Measurements from ENCODE around the gene GALNT7. TPM values are rescaled to one million over a fixed set of nuclear protein-coding genes. Genes with fewer than 3 reads are reported as not detected.
A peak's percentile ranks its signal among the peaks of the same experiment; 100 is the strongest.

Gene GALNT7
- total and polyA plus RNA-seq, 2 of the 13 experiments (the other 11 are each of a cell fraction or from before 2014, with no cell fraction given) = 0.08 to 0.13 TPM

- H3K4me2 ChIP-seq (ENCODE audit: low read depth, low read length) = no peak overlapping the region
- peaks cover 15% of the 10 kb centered on the region for H3K4me1 ChIP-seq (ENCODE audit: insufficient read depth, low read length)
- intact Hi-C loops (cut with micrococcal nuclease; ENCODE audit: unreplicated experiment) = no loop called here
Measured at GRCh38 chr4:173171098-173171497, 2.5 kb downstream of the GALNT7 start.

GRCh38 chr4:173171987-173172386 is 3.4 kb downstream of the GALNT7 start:
- no TSS peak for BruUV-seq (replicated peaks)
- no peak for ATAC-seq
- POLR2A ChIA-PET = no interaction called here

More at GRCh38 chr4:173171098-173171497, 2.5 kb downstream of the GALNT7 start:
- Histone ChIP-seq H3K4me3 (replicated peaks in 1 of 3; ENCODE audit: insufficient read depth in 1 of 3, low read depth in 2 of 3, low read length in 3 of 3) (no peak overlapping the region), H3K79me2 (ENCODE audit: insufficient read depth, low read length) (no peaks in the 10 kb centered on the region), H3K9me3 (ENCODE audit: low read length) (no peaks in the 10 kb centered on the region), H3K9ac (ENCODE audit: insufficient read depth, low read depth, low read length) (no peak overlapping the region), H4K20me1 (ENCODE audit: insufficient read depth, low read length) (no peaks in the 10 kb centered on the region), H3K36me3 (replicated peaks in 1 of 2; ENCODE audit: control insufficient read depth in 1 of 2, insufficient read depth in 2 of 2, low read length in 2 of 2) (no peaks in the 10 kb centered on the region), H3K27ac (ENCODE audit: extremely low read length, insufficient read depth, low read length) (no peak overlapping the region), H2AFZ (ENCODE audit: low read length) (no peak overlapping the region), H3K27me3 (ENCODE audit: control insufficient read depth in 1 of 2, insufficient read depth in 2 of 2, low read length in 2 of 2) (peaks cover 4 to 40% of the 10 kb centered on the region in 2 experiments)
- no TSS peak for BruUV-seq (replicated peaks)
- FAIRE-seq (no peak), ATAC-seq (no peak), DNase-seq (ENCODE audit: low spot score) (peak; percentile 2)
- no peak for TF ChIP-seq PHF20 (CRISPR knock-in tag; IDR thresholded peaks at IDR 0.05)
- TF ChIP-seq ZNF768 (CRISPR knock-in tag; IDR thresholded peaks at IDR 0.05) = no peak
- ChIA-PET POLR2A (no interaction called here), CTCF (ENCODE audit: low intra/inter-chr PET ratio, low total read pairs) (no interaction called here)
- WGBS (ENCODE audit: low lambda C conversion rate) = 0% methylated on average over 2 of the region's 2 CpGs
- in situ Hi-C loops (cut with HindIII; ENCODE audit: extremely low pct_ligation_motif_present, low pct_unique_long_range_greater_than_20kb) = no loop called here

More at GRCh38 chr4:173171987-173172386, 3.4 kb downstream of the GALNT7 start:
- Histone ChIP-seq H4K20me1 (ENCODE audit: insufficient read depth, low read length) (no peaks in the 10 kb centered on the region), H3K27me3 (ENCODE audit: control insufficient read depth in 1 of 2, insufficient read depth in 2 of 2, low read length in 2 of 2) (peaks cover 4 to 40% of the 10 kb centered on the region in 2 experiments), H3K79me2 (ENCODE audit: insufficient read depth, low read length) (no peaks in the 10 kb centered on the region), H3K9ac (ENCODE audit: insufficient read depth, low read depth, low read length) (no peak overlapping the region), H3K4me3 (replicated peaks in 1 of 3; ENCODE audit: insufficient read depth in 1 of 3, low read depth in 2 of 3, low read length in 3 of 3) (no peak overlapping the region), H3K36me3 (replicated peaks in 1 of 2; ENCODE audit: control insufficient read depth in 1 of 2, insufficient read depth in 2 of 2, low read length in 2 of 2) (no peaks in the 10 kb centered on the region), H3K4me1 (ENCODE audit: insufficient read depth, low read length) (peaks cover 15% of the 10 kb centered on the region), H3K4me2 (ENCODE audit: low read depth, low read length) (no peak overlapping the region), H2AFZ (ENCODE audit: low read length) (no peak overlapping the region), H3K9me3 (ENCODE audit: low read length) (no peaks in the 10 kb centered on the region), H3K27ac (ENCODE audit: extremely low read length, insufficient read depth, low read length) (no peak overlapping the region)
- no peak for DNase-seq (ENCODE audit: low spot score)
- TF ChIP-seq ZNF670 (CRISPR knock-in tag; IDR thresholded peaks at IDR 0.05; ENCODE audit: borderline replicate concordance) = no peak
- TF ChIP-seq ZFP36L1 (CRISPR knock-in tag; IDR thresholded peaks at IDR 0.05) = no peak
- TF ChIP-seq RFXANK (CRISPR knock-in tag; IDR thresholded peaks at IDR 0.05) = no peak
- TF ChIP-seq ZNF850 (CRISPR knock-in tag; conservative IDR thresholded peaks at IDR 0.05) = no peak
- TF ChIP-seq PAF1 (CRISPR knock-in tag; IDR thresholded peaks at IDR 0.05) = no peak
- TF ChIP-seq ZNF407 (CRISPR knock-in tag; IDR thresholded peaks at IDR 0.05; ENCODE audit: not compliant biosample characterization) = no peak
- TF ChIP-seq SMARCE1 (IDR thresholded peaks at IDR 0.05; ENCODE audit: borderline replicate concordance) = no peak
- TF ChIP-seq ZNF552 (CRISPR knock-in tag; IDR thresholded peaks at IDR 0.05; ENCODE audit: borderline replicate concordance) = no peak
- CTCF ChIA-PET (ENCODE audit: low intra/inter-chr PET ratio, low total read pairs) = no interaction called here
- intact Hi-C loops (cut with micrococcal nuclease; ENCODE audit: unreplicated experiment) = no loop called here
- WGBS (ENCODE audit: low lambda C conversion rate) = 4% methylated on average over 8 of the region's 8 CpGs
- in situ Hi-C loops (cut with HindIII; ENCODE audit: extremely low pct_ligation_motif_present, low pct_unique_long_range_greater_than_20kb) = no loop called here
- no peak for FAIRE-seq

Data from HepG2 (cell line).